A549 (cell line): ENCODE measurements around the gene TNFSF11. TPM values are rescaled to one million over a fixed set of nuclear protein-coding genes. Genes with fewer than 3 reads are reported as not detected.

Experiments
- ATAC-seq, 2 experiments: fragments of 200-7000 bp in 1 of 2; fragments of >200 bp in 1 of 2; cut with Nextera tagmentation in 1 of 2; cut with Tn5 transposase in 1 of 2; 3 replicates each; pipeline versions ENCODE4 v1.8.0 to v1.9.1; 2018 to 2020; ENCODE audit warnings: mild to moderate bottlenecking in 1 of 2, moderate library complexity in 1 of 2
- CTCF ChIA-PET: fragments of 300-600 bp; sonication (Branson Sonifier 250); formaldehyde crosslinking; extraction: SDS; loops from one replicate; lab custom pipeline; 2021; ENCODE audit warnings: antibody characterized with exemption, inconsistent platforms; lab: Yijun Ruan, JAX
- POLR2A ChIA-PET: fragments of 350-600 bp; formaldehyde crosslinking; extraction: SDS; loops from one replicate; lab custom pipeline; 2021; ENCODE audit warnings: antibody characterized with exemption, inconsistent platforms; lab: Yijun Ruan, JAX
- DNase-seq, 2 experiments: peaks; one replicate each; pipeline versions ENCODE4 v3.0.0 to v3.0.0-alpha.2; 2011 to 2016; ENCODE audit warnings: low read depth in 1 of 2, low spot score in 1 of 2
- FAIRE-seq: peaks from 2 replicates; lab custom pipeline; 2011; peaks lifted over from hg19 to GRCh38; lab: Jason Lieb, UNC
- H3K27ac ChIP-seq, 2 experiments: fragments of >200 bp; sonication (Bioruptor Twin); formaldehyde crosslinking; 3 replicates each; pipeline ENCODE4 v1.5.1; 2016 to 2017
- H3K4me1 ChIP-seq: fragments of >200 bp; sonication (Bioruptor Twin); formaldehyde crosslinking; 3 replicates; pipeline ENCODE4 v1.6.1; 2016
- H3K4me2 ChIP-seq: fragments of >200 bp; sonication (Bioruptor Twin); formaldehyde crosslinking; 3 replicates; pipeline ENCODE4 v1.6.1; 2016
- H3K4me3 ChIP-seq: fragments of >200 bp; sonication (Bioruptor Twin); formaldehyde crosslinking; 3 replicates; pipeline ENCODE4 v1.5.1; 2016
- H3K9me3 ChIP-seq: fragments of >200 bp; sonication (Bioruptor Twin); formaldehyde crosslinking; 3 replicates; pipeline ENCODE4 v1.6.1; 2016
- CBX8 ChIP-seq: fragments of 200-600 bp; sonication (generic); IDR thresholded peaks from 2 replicates; pipeline ENCODE4 v1.6.1; 2016
- CHD2 ChIP-seq: fragments of 150-350 bp; IDR thresholded peaks from 2 replicates; pipeline ENCODE4 v1.6.1; 2014; ENCODE audit warnings: low read length; ENCODE audit not compliant: partially characterized antibody
- EHF ChIP-seq: fragments of 250-450 bp; sonication (Bioruptor Pico); IDR thresholded peaks from 2 replicates; pipeline ENCODE4 v1.5.0; 2020; ENCODE audit warnings: mild to moderate bottlenecking
- EHMT2 ChIP-seq: fragments of 200-600 bp; sonication (generic); IDR thresholded peaks from 2 replicates; pipeline ENCODE4 v1.6.1; 2016; ENCODE audit warnings: antibody characterized with exemption, low read depth, mild to moderate bottlenecking, moderate library complexity
- ESRRA ChIP-seq: fragments of 150-350 bp; IDR thresholded peaks from 2 replicates; pipeline ENCODE4 v1.6.1; 2014; ENCODE audit warnings: mild to moderate bottlenecking, low read length, borderline replicate concordance
- FOSB ChIP-seq: fragments of 250-450 bp; sonication (Bioruptor Pico); IDR thresholded peaks from 2 replicates; pipeline ENCODE4 v1.5.0; 2020; ENCODE audit warnings: mild to moderate bottlenecking, moderate library complexity
- HOXA7 ChIP-seq: fragments of 250-450 bp; sonication (Bioruptor Pico); IDR thresholded peaks from 2 replicates; pipeline ENCODE4 v1.5.0; 2020; ENCODE audit warnings: mild to moderate bottlenecking, moderate library complexity
- HOXB13 ChIP-seq: fragments of 250-450 bp; sonication (Bioruptor Pico); IDR thresholded peaks from 2 replicates; pipeline ENCODE4 v1.5.0; 2020; ENCODE audit warnings: low read depth, mild to moderate bottlenecking, moderate library complexity
- MAFK ChIP-seq: fragments of 450-650 bp; IDR thresholded peaks from 2 replicates; pipeline ENCODE4 v1.6.1; 2014; ENCODE audit not compliant: partially characterized antibody
- MYC ChIP-seq: IDR thresholded peaks from 2 replicates; pipeline ENCODE4 v1.6.1; 2012; ENCODE audit warnings: mild to moderate bottlenecking, inconsistent platforms, low read length, improper control_type of control experiment, borderline replicate concordance
- NFE2L2 ChIP-seq: fragments of 150-350 bp; conservative IDR thresholded peaks from 2 replicates; pipeline ENCODE4 v1.6.1; 2014; ENCODE audit warnings: low read length
- NPAS2 ChIP-seq: fragments of 250-450 bp; sonication (Bioruptor Pico); IDR thresholded peaks from 2 replicates; pipeline ENCODE4 v1.8.0; 2022; ENCODE audit warnings: mild to moderate bottlenecking, moderate library complexity, borderline replicate concordance
- NR3C1 ChIP-seq: fragments of >200 bp; sonication (Bioruptor Twin); formaldehyde crosslinking; IDR thresholded peaks from 3 replicates; pipeline ENCODE4 v1.6.1; 2017
- PHF8 ChIP-seq: fragments of 200-600 bp; sonication (generic); IDR thresholded peaks from 2 replicates; pipeline ENCODE4 v1.6.1; 2016; ENCODE audit warnings: low read depth, mild to moderate bottlenecking, antibody characterized with exemption, moderate library complexity, borderline replicate concordance
- POLR2A ChIP-seq: IDR thresholded peaks from 2 replicates; pipeline ENCODE4 v1.6.1; 2012; ENCODE audit warnings: mild to moderate bottlenecking, low read length
- POLR2AphosphoS2 ChIP-seq: conservative IDR thresholded peaks from 2 replicates; pipeline ENCODE4 v1.6.1; 2012; ENCODE audit warnings: low read length, improper control_type of control experiment, inconsistent platforms
- RAD21 ChIP-seq, 2 experiments: fragments of >200 bp in 1 of 2; sonication (Bioruptor Twin) in 1 of 2; formaldehyde crosslinking in 1 of 2; IDR thresholded peaks in 1 of 2; conservative IDR thresholded peaks in 1 of 2; 2 replicates in 1 of 2; 3 replicates in 1 of 2; pipeline ENCODE4 v1.6.1; 2012 to 2018; ENCODE audit warnings: inconsistent platforms in 1 of 2
- RCOR1 ChIP-seq: fragments of 150-350 bp; IDR thresholded peaks from 2 replicates; pipeline ENCODE4 v1.6.1; 2014; ENCODE audit warnings: antibody characterized with exemption, low read length, low read depth
- RNF2 ChIP-seq: fragments of 200-600 bp; sonication (generic); IDR thresholded peaks from 2 replicates; pipeline ENCODE4 v1.6.1; 2016; ENCODE audit warnings: low read depth, mild to moderate bottlenecking, antibody characterized with exemption, moderate library complexity, borderline replicate concordance
- SMC3 ChIP-seq: fragments of >200 bp; sonication (Bioruptor Twin); formaldehyde crosslinking; IDR thresholded peaks from 3 replicates; pipeline ENCODE4 v1.6.1; 2018; ENCODE audit warnings: inconsistent platforms
- TFCP2L1 ChIP-seq: fragments of 250-450 bp; sonication (Bioruptor Pico); IDR thresholded peaks from 2 replicates; pipeline ENCODE4 v1.5.0; 2021; ENCODE audit warnings: mild to moderate bottlenecking
- ZC3H11A ChIP-seq: fragments of 450-650 bp; IDR thresholded peaks from 2 replicates; pipeline ENCODE4 v1.6.1; 2014; ENCODE audit warnings: antibody characterized with exemption, mild to moderate bottlenecking
- WGBS: methylation state at CpG from one replicate; pipeline ENCODE4 v1.1.6; 2017; ENCODE audit errors: missing lambda C conversion rate; 5-methylcytosine and 5-hydroxymethylcytosine counted together
- polyA plus RNA-seq, 4 experiments: library from polyadenylated mRNA; depleted of rRNA in 3 of 4; stranded (reverse); fragments of >200 nt; fragmentation: RNase III in 1 of 4; extraction: RNeasy Plus Mini Kit Qiagen cat#74134 plus additional on column Dnase treatment in 1 of 4; gene quantifications; 2 replicates in 3 of 4; 3 replicates in 1 of 4; pipeline ENCODE4 v1.2.3, GENCODE V29; 2011 to 2017
- TF ChIP-seq, protein P1 (sequence below): fragments of >200 bp; sonication (Bioruptor Twin); formaldehyde crosslinking; IDR thresholded peaks from 2 replicates; pipeline ENCODE4 v1.6.1; 2016
- TF ChIP-seq, protein P2 (sequence below): IDR thresholded peaks from 2 replicates; pipeline ENCODE4 v1.6.1; 2012; ENCODE audit warnings: low read depth, borderline replicate concordance
- TF ChIP-seq, protein P3 (sequence below): fragments of 200-600 bp; sonication (generic); IDR thresholded peaks from 2 replicates; pipeline ENCODE4 v1.6.1; 2016; ENCODE audit warnings: antibody characterized with exemption, mild to moderate bottlenecking, moderate library complexity
- TF ChIP-seq, protein P4 (sequence below): fragments of 450-650 bp; IDR thresholded peaks from 2 replicates; pipeline ENCODE4 v1.6.1; 2014; ENCODE audit warnings: antibody characterized with exemption
- TF ChIP-seq, protein P5 (sequence below): IDR thresholded peaks from 2 replicates; pipeline ENCODE4 v1.6.1; 2012
- TF ChIP-seq, protein P6 (sequence below): fragments of >200 bp; sonication (Bioruptor Twin); formaldehyde crosslinking; IDR thresholded peaks from 3 replicates; pipeline ENCODE4 v1.5.1; 2016
- TF ChIP-seq, protein P7 (sequence below): fragments of 150-350 bp; IDR thresholded peaks from 2 replicates; pipeline ENCODE4 v1.6.1; 2014; ENCODE audit warnings: low read depth, mild to moderate bottlenecking, low read length

The TNFSF11 gene
- polyA plus RNA-seq, 2 of the 4 experiments (the other 2 are of a cell fraction), result not detected

DNA sequence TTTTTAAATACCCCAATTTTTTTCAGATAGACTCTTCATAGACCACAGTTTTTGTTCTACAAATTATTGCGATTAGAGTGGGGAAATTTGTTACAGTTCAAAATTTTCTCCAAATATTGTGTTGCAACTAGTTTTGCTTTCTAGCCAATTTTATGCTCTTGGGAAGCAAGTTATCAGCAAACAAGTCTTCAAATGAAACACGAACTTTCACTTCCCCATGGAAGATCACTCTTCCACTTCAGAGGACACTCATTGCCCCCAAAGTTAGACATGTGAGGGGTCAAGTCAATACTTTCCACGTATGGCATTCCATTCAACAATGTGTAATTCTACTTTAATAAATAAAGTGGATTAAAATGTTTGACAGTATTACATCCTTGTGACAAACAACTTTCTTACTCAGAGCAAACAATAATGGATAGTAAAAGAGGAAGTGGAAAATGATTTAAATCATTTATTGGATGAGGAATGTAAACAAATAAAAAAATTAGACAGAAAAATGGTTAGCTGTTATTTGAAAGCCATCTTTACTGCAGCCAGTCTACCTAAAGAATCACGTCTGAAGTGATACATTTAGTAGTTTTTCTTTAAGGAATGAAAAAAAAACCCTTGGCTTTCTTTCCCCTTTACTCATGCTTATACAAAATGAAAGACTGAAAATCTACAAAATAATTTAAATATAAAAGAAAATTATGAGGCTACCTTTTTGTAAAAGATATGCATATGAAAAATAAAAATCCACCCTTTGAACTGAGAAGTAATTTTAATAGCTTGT lies 41.2 kb upstream of the TNFSF11 start:
- TF ChIP-seq, protein P1, sequence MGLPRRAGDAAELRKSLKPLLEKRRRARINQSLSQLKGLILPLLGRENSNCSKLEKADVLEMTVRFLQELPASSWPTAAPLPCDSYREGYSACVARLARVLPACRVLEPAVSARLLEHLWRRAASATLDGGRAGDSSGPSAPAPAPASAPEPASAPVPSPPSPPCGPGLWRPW, result no peak
- TF ChIP-seq, protein P2, sequence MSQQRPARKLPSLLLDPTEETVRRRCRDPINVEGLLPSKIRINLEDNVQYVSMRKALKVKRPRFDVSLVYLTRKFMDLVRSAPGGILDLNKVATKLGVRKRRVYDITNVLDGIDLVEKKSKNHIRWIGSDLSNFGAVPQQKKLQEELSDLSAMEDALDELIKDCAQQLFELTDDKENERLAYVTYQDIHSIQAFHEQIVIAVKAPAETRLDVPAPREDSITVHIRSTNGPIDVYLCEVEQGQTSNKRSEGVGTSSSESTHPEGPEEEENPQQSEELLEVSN, result no peak
- TF ChIP-seq ZC3H11A (no peak), MYC (no peak), EHF (CRISPR knock-in tag) (no peak), CBX8 (no peak), HOXA7 (CRISPR knock-in tag) (no peak), RCOR1 (no peak), MAFK (no peak), RAD21 (conservative IDR thresholded peaks at IDR 0.05 in 1 of 2, IDR thresholded peaks at IDR 0.05 in 1 of 2) (no peak), NR3C1 (no peak), ESRRA (no peak), NPAS2 (CRISPR knock-in tag) (no peak), RNF2 (no peak), POLR2A (no peak), PHF8 (no peak), NFE2L2 (no peak)
- TF ChIP-seq, protein P3, sequence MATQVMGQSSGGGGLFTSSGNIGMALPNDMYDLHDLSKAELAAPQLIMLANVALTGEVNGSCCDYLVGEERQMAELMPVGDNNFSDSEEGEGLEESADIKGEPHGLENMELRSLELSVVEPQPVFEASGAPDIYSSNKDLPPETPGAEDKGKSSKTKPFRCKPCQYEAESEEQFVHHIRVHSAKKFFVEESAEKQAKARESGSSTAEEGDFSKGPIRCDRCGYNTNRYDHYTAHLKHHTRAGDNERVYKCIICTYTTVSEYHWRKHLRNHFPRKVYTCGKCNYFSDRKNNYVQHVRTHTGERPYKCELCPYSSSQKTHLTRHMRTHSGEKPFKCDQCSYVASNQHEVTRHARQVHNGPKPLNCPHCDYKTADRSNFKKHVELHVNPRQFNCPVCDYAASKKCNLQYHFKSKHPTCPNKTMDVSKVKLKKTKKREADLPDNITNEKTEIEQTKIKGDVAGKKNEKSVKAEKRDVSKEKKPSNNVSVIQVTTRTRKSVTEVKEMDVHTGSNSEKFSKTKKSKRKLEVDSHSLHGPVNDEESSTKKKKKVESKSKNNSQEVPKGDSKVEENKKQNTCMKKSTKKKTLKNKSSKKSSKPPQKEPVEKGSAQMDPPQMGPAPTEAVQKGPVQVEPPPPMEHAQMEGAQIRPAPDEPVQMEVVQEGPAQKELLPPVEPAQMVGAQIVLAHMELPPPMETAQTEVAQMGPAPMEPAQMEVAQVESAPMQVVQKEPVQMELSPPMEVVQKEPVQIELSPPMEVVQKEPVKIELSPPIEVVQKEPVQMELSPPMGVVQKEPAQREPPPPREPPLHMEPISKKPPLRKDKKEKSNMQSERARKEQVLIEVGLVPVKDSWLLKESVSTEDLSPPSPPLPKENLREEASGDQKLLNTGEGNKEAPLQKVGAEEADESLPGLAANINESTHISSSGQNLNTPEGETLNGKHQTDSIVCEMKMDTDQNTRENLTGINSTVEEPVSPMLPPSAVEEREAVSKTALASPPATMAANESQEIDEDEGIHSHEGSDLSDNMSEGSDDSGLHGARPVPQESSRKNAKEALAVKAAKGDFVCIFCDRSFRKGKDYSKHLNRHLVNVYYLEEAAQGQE, result no peak

DNA sequence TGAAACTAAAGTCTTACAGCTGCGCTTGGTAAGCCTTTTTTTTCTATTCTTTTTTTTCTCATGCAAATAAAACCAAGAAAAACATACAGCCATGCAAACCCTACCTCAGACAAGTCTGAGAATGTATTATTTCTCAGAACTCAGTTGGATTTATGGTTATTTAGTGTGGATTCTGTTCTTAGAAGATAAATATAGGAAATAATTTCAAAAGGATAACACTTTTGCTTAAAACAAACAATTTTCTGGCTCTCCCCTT lies 40.7 kb upstream of the TNFSF11 start:
- H3K4me3 ChIP-seq, result no peak overlapping the region
- 69% methylated on average over 1 of the region's 1 CpG for whole genome bisulfite sequencing
- TF ChIP-seq POLR2AphosphoS2 (no peak), SMC3 (no peak), CHD2 (no peak), EHMT2 (no peak), FOSB (no peak), HOXB13 (CRISPR knock-in tag) (no peak), NR3C1 (no peak), ESRRA (no peak), TFCP2L1 (CRISPR knock-in tag) (no peak)
- TF ChIP-seq, protein P4, sequence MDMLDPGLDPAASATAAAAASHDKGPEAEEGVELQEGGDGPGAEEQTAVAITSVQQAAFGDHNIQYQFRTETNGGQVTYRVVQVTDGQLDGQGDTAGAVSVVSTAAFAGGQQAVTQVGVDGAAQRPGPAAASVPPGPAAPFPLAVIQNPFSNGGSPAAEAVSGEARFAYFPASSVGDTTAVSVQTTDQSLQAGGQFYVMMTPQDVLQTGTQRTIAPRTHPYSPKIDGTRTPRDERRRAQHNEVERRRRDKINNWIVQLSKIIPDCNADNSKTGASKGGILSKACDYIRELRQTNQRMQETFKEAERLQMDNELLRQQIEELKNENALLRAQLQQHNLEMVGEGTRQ, result no peak
- TF ChIP-seq, protein P5, sequence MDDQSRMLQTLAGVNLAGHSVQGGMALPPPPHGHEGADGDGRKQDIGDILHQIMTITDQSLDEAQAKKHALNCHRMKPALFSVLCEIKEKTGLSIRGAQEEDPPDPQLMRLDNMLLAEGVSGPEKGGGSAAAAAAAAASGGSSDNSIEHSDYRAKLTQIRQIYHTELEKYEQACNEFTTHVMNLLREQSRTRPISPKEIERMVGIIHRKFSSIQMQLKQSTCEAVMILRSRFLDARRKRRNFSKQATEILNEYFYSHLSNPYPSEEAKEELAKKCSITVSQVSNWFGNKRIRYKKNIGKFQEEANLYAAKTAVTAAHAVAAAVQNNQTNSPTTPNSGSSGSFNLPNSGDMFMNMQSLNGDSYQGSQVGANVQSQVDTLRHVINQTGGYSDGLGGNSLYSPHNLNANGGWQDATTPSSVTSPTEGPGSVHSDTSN, result no peak
- TF ChIP-seq, protein P6, sequence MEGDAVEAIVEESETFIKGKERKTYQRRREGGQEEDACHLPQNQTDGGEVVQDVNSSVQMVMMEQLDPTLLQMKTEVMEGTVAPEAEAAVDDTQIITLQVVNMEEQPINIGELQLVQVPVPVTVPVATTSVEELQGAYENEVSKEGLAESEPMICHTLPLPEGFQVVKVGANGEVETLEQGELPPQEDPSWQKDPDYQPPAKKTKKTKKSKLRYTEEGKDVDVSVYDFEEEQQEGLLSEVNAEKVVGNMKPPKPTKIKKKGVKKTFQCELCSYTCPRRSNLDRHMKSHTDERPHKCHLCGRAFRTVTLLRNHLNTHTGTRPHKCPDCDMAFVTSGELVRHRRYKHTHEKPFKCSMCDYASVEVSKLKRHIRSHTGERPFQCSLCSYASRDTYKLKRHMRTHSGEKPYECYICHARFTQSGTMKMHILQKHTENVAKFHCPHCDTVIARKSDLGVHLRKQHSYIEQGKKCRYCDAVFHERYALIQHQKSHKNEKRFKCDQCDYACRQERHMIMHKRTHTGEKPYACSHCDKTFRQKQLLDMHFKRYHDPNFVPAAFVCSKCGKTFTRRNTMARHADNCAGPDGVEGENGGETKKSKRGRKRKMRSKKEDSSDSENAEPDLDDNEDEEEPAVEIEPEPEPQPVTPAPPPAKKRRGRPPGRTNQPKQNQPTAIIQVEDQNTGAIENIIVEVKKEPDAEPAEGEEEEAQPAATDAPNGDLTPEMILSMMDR, result no peak
- TF ChIP-seq, protein P7, sequence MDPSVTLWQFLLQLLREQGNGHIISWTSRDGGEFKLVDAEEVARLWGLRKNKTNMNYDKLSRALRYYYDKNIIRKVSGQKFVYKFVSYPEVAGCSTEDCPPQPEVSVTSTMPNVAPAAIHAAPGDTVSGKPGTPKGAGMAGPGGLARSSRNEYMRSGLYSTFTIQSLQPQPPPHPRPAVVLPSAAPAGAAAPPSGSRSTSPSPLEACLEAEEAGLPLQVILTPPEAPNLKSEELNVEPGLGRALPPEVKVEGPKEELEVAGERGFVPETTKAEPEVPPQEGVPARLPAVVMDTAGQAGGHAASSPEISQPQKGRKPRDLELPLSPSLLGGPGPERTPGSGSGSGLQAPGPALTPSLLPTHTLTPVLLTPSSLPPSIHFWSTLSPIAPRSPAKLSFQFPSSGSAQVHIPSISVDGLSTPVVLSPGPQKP, result no peak
- H3K27ac ChIP-seq, result no peak overlapping the region
- H3K9me3 ChIP-seq, result no peaks in the 10 kb centered on the region
- no peaks in the 10 kb centered on the region for H3K4me1 ChIP-seq
- ATAC-seq, result no peak
- DNase-seq, result no peak
- H3K4me2 ChIP-seq, result no peak overlapping the region
- CTCF ChIA-PET, result no interaction called here
- POLR2A ChIA-PET, result no interaction called here
- FAIRE-seq, result no peak

More for the DNA sequence above, 41.2 kb upstream of the TNFSF11 start:
- no peak for FAIRE-seq
- POLR2A ChIA-PET, result no interaction called here
- H3K9me3 ChIP-seq, result no peaks in the 10 kb centered on the region
- no peak overlapping the region for H3K4me3 ChIP-seq
- DNase-seq, result no peak
- no peak overlapping the region for H3K27ac ChIP-seq
- H3K4me2 ChIP-seq, result no peak overlapping the region
- 23% methylated on average over 4 of the region's 4 CpGs for WGBS
- H3K4me1 ChIP-seq, result no peaks in the 10 kb centered on the region
- CTCF ChIA-PET, result no interaction called here
- ATAC-seq, result no peak
